Measurements from ENCODE around the gene GLS2.

DNA sequence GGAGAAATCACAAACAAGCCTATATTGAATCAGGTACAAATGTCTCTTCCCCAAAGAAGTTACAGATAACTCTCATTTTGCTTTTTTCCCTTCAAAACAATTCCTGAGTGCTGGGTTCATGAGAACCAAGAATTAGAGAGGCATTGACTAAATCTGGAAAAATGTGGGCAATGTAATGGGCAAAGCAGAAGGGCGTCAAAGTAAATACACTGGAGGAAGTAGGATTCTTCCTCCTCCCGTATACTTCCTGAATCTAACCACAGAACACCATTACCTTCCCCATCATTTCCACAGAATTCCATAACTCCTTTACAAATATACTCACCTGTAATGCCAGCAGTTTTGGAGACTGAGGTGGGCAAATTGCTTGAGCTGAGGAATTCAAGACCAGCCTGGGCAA, 30.6 kb upstream of the GLS2 start:
- TF ChIP-seq, protein P1, sequence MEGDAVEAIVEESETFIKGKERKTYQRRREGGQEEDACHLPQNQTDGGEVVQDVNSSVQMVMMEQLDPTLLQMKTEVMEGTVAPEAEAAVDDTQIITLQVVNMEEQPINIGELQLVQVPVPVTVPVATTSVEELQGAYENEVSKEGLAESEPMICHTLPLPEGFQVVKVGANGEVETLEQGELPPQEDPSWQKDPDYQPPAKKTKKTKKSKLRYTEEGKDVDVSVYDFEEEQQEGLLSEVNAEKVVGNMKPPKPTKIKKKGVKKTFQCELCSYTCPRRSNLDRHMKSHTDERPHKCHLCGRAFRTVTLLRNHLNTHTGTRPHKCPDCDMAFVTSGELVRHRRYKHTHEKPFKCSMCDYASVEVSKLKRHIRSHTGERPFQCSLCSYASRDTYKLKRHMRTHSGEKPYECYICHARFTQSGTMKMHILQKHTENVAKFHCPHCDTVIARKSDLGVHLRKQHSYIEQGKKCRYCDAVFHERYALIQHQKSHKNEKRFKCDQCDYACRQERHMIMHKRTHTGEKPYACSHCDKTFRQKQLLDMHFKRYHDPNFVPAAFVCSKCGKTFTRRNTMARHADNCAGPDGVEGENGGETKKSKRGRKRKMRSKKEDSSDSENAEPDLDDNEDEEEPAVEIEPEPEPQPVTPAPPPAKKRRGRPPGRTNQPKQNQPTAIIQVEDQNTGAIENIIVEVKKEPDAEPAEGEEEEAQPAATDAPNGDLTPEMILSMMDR (IDR thresholded peaks at IDR 0.05; ENCODE audit: low read depth, low read length), result no peak
- TF ChIP-seq EZH2phosphoT487 (IDR thresholded peaks at IDR 0.05; ENCODE audit: low read depth), result no peak

Data from OCI-LY3 (cell line).